Thyroid gland (tissue), 4 donors: ENCODE results near the gene CD300A.

Experiments
- POLR2A ChIP-seq, 2 donors: fragments of 450-650 bp; IDR thresholded peaks; one replicate each; pipeline ENCODE4 v1.6.1; 2017; ENCODE audit warnings: antibody characterized with exemption in 2 of 2, mild to moderate bottlenecking in 2 of 2, moderate library complexity in 1 of 2
- TF ChIP-seq, protein P1 (sequence below), 6 experiments: fragments of 200-600 bp in 3 of 6; fragments of 450-650 bp in 3 of 6; sonication (generic) in 3 of 6; IDR thresholded peaks; one replicate each; pipeline ENCODE4 v1.5.1; 2016 to 2019; ENCODE audit warnings: antibody characterized with exemption in 6 of 6, mild to moderate bottlenecking in 2 of 6, inconsistent platforms in 1 of 6, moderate library complexity in 1 of 6

DNA sequence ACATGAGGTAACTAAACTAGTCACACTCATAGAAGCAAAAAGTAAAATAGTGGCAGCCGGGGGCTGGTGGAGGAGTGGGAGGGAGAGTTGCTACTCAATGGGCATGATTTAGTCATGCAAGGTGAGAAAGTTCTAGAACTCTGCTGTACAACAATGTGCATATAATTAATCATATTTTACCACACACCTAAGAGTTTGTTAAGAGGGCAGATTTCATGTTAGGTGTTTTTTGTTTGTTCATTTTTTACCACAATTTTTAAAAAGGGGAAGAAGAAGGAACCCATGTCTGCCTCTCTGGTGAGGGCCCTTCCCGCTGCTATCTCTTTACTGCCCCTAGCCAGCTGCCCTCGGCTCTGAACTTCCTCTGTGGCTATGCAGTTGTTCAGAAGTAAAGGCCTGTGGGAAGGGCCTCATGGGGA is 53.6 kb downstream of the CD300A start:
- TF ChIP-seq, protein P1, sequence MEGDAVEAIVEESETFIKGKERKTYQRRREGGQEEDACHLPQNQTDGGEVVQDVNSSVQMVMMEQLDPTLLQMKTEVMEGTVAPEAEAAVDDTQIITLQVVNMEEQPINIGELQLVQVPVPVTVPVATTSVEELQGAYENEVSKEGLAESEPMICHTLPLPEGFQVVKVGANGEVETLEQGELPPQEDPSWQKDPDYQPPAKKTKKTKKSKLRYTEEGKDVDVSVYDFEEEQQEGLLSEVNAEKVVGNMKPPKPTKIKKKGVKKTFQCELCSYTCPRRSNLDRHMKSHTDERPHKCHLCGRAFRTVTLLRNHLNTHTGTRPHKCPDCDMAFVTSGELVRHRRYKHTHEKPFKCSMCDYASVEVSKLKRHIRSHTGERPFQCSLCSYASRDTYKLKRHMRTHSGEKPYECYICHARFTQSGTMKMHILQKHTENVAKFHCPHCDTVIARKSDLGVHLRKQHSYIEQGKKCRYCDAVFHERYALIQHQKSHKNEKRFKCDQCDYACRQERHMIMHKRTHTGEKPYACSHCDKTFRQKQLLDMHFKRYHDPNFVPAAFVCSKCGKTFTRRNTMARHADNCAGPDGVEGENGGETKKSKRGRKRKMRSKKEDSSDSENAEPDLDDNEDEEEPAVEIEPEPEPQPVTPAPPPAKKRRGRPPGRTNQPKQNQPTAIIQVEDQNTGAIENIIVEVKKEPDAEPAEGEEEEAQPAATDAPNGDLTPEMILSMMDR (IDR thresholded peaks at IDR 0.05), result no peak
- TF ChIP-seq POLR2A (IDR thresholded peaks at IDR 0.05), result no peak
